Motor neuron (in vitro differentiated cells): ENCODE results near the gene LRRC71. TPM values are rescaled to one million over a fixed set of nuclear protein-coding genes. Genes with fewer than 3 reads are reported as not detected.

Experiments
- ATAC-seq, 8 experiments: fragments of 200-7000 bp; cut with Tn5 transposase; replicated peaks in 6 of 8; 2 replicates each; pipeline ENCODE4 v1.8.0; 2021; ENCODE audit warnings: mild to moderate bottlenecking in 8 of 8, moderate library complexity in 8 of 8
- H3K27ac ChIP-seq, 2 donors: fragments of 250-450 bp; sonication (Bioruptor Pico); 2 replicates each; pipeline ENCODE4 v1.9.0; 2021; ENCODE audit warnings: antibody characterized with exemption in 2 of 2, mild to moderate bottlenecking in 2 of 2, moderate library complexity in 1 of 2
- H3K4me1 ChIP-seq, 2 donors: fragments of 250-450 bp; sonication (Bioruptor Pico); replicated peaks in 1 of 2; 2 replicates each; pipeline ENCODE4 v1.6.1; 2021; ENCODE audit warnings: antibody characterized with exemption in 2 of 2, mild to moderate bottlenecking in 2 of 2, moderate library complexity in 1 of 2
- H3K4me3 ChIP-seq, 5 donors: fragments of 250-450 bp; sonication (Bioruptor Pico); 2 replicates each; pipeline ENCODE4 v1.9.0; 2021; ENCODE audit warnings: antibody characterized with exemption in 5 of 5, mild to moderate bottlenecking in 5 of 5, moderate library complexity in 4 of 5
- WGBS, 10 experiments: fragments of 450-650 bp; shearing (Covaris generic); methylation state at CpG; one replicate each; pipeline ENCODE4 v1.0.0; 2022; 5-methylcytosine and 5-hydroxymethylcytosine counted together
- in situ Hi-C, 9 experiments: fragments of 400-800 bp; cut with MboI; loops; one replicate each; pipeline ENCODE4 v1.15.0; 2021; ENCODE audit warnings: low sequenced_read_pairs in 9 of 9, low pct_unique_long_range_greater_than_20kb in 2 of 9; ENCODE audit not compliant: unreplicated experiment in 9 of 9
- total RNA-seq, 8 experiments: library from RNA; unstranded; fragments of 300-600 nt; gene quantifications; 2 replicates each; pipeline versions ENCODE4 v1.2.3 to v1.2.4, GENCODE V29; 2022

LRRC71 gene
- total RNA-seq, 8 experiments from 2014 or later, result 0.83 to 2.3 (median 1.3) TPM; not detected in 1

- no peak overlapping the region for H3K27ac ChIP-seq
- in situ Hi-C loops, result no loop called here
- WGBS, 10 experiments, result 69 to 100% (median 81%) methylated on average over 1 to 7 of the region's 7 CpGs; no CpG with 5 or more reads in 4 of the 10 experiments
- H3K4me1 ChIP-seq, result no peaks in the 10 kb centered on the region
- no peak overlapping the region for H3K4me3 ChIP-seq
- no peak for ATAC-seq
These were observed 18.4 kb downstream of the LRRC71 start for GRCh38 chr1:156938813-156939212.

DNA sequence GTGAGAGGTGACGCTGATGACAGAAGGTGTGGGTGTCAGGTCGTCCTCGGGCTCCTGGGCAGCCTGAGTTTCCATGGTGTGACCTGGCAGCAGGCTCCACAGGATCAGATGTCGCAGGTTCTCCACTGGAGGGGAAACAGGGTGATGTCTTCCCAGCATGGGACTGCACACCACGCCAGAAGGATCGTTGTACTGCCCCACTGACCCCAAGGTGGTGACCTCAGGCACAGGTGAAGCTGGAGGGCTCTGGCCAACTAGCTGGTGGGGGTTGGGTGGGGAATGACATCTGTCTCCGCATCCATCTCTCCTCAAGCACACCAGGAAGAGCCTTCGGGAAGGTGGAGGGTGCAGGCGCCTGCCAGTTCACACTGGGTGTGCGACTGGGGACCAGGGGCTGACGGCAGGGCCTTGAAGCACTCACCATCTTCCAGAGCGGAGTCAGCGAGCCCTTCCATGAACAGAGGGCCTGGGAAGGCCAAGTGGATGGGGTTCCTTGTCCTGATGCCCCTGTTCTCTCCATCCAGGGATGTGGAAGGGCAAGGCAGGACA lies 19.4 kb downstream of the LRRC71 start:
- ATAC-seq, result no peak
- 90 to 97% (median 96%) methylated on average over 2 to 11 of the region's 13 CpGs; no CpG with 5 or more reads in 6 of the 10 experiments for WGBS, 10 experiments
- in situ Hi-C loops, result no loop called here
- Histone ChIP-seq H3K4me1 (no peaks in the 10 kb centered on the region), H3K4me3 (no peak overlapping the region), H3K27ac (no peak overlapping the region)

- Histone ChIP-seq H3K4me1 (no peaks in the 10 kb centered on the region), H3K27ac (no peak overlapping the region), H3K4me3 (no peak overlapping the region)
- 80 to 88% methylated on average over 4 of the region's 10 CpGs; no CpG with 5 or more reads in 8 of the 10 experiments for WGBS, 10 experiments
- ATAC-seq, result no peak
- in situ Hi-C loops, result no loop called here
These were observed 21.2 kb downstream of the LRRC71 start for GRCh38 chr1:156941675-156942074.

DNA sequence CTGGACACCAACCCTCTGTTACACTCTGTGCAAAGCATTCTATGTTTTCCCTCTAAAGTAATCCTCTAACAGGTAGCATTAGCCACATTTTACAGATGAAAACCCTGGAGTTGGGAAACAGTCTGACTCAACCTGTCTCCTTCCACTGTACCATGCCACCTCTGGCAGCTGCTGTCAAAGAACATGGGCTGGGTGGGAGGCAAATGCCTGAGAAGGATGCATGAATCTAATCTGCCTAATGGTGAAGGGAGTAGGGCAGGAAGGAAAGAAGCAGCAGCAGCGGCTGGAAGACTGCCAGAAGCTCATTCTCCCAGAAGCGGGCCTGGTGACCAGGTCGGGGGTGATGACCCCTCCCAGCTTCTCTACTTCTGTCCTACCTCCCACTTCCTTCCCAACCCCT lies 21.7 kb downstream of the LRRC71 start:
- no peak overlapping the region for H3K4me3 ChIP-seq
- H3K4me1 ChIP-seq, result no peaks in the 10 kb centered on the region
- H3K27ac ChIP-seq, result no peak overlapping the region
- no peak for ATAC-seq
- in situ Hi-C loops, result no loop called here
- WGBS, 10 experiments, result 81 to 100% (median 89%) methylated on average over 1 to 3 of the region's 3 CpGs; no CpG with 5 or more reads in 4 of the 10 experiments

- in situ Hi-C loops, result no loop called here
- no peaks in the 10 kb centered on the region for H3K4me1 ChIP-seq
- WGBS, 10 experiments, result 92 to 100% (median 100%) methylated on average over 1 to 7 of the region's 7 CpGs; no CpG with 5 or more reads in 4 of the 10 experiments
These were observed 22.1 kb downstream of the LRRC71 start for GRCh38 chr1:156942576-156942975.

GRCh38 chr1:156943756-156944155 lies 23.3 kb downstream of the LRRC71 start:
- Histone ChIP-seq H3K4me3 (no peak overlapping the region), H3K4me1 (no peaks in the 10 kb centered on the region), H3K27ac (no peak overlapping the region)
- 80 to 93% methylated on average over 1 to 2 of the region's 3 CpGs; no CpG with 5 or more reads in 8 of the 10 experiments for WGBS, 10 experiments
- in situ Hi-C loops, result no loop called here
- ATAC-seq, result no peak

More at GRCh38 chr1:156942576-156942975, 22.1 kb downstream of the LRRC71 start:
- H3K4me3 ChIP-seq, result no peak overlapping the region
- no peak for ATAC-seq
- H3K27ac ChIP-seq, result no peak overlapping the region

DNA sequence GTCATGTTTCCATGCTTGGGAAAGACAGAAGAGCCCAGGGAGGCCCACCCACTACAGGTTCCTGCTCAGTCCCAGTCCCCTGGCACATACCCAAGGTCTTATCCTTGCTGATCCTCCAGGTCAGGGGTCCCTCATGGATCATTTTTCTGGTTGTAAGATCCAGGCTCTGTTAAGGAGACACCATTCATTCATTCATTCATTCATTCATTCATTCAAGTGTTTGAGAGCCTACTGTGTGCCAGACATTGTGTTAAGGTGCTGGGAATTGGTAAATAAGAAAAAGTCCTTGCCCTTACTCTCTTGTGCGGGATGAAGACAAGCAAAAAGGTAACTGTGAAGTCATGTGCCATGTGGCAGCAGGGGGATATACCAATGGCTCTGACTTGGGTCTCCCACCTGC lies 23.8 kb downstream of the LRRC71 start:
- ATAC-seq, result no peak
- in situ Hi-C loops, result no loop called here
- Histone ChIP-seq H3K4me1 (no peaks in the 10 kb centered on the region), H3K27ac (no peak overlapping the region), H3K4me3 (no peak overlapping the region)
- WGBS, 10 experiments, result 90 to 100% (median 100%) methylated on average over 1 of the region's 1 CpG; no CpG with 5 or more reads in 3 of the 10 experiments

GRCh38 chr1:156944848-156945247 lies 24.4 kb downstream of the LRRC71 start:
- no peak for ATAC-seq
- in situ Hi-C loops, result no loop called here
- H3K4me3 ChIP-seq, result no peak overlapping the region
- 95 to 100% (median 98%) methylated on average over 3 to 8 of the region's 8 CpGs; no CpG with 5 or more reads in 7 of the 10 experiments for WGBS, 10 experiments
- H3K4me1 ChIP-seq, result no peaks in the 10 kb centered on the region
- H3K27ac ChIP-seq, result no peak overlapping the region

DNA sequence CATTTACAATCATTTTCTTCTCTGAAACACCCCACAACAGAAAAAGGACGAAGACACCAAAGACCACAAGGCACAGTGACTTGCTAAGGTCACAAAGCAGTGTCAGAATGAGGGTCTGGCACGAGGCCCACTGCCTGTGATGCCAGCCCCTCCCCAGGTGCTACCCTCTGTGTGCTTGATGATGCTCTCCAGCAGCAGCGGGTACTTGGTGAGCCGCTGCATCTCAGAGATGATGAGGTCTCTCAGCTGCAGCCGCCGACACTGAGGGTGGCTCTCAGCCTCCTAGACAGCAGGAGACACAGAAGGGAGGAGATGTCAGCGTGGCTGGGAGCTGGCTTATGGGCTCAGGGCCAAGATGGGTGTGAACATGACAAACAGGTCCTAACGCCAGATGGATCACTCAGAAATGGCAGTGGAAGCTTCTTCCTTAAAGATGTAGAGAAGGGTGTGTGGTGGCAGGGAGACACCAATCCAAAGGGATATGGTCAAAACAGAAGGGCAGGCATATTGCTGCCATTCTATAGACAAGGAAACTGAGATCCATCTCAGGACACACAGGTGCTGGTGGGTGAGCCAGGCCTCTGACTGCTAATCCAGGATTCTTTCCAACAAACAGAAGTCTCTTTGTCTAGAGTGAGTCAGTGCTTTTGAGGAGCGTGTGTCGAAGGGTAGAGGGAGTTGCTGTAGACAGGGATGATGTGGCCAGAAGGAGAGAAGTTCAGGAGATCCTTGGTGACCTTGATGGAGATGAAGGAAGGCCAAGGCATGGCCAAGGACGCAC lies 25.6 kb downstream of the LRRC71 start:
- peak in 3 of 8 experiments; percentile 18 to 98 (median 93) for ATAC-seq
- in situ Hi-C loops, result no loop called here
- no peak overlapping the region for H3K27ac ChIP-seq
- no peaks in the 10 kb centered on the region for H3K4me1 ChIP-seq
- 67 to 96% (median 89%) methylated on average over 3 to 10 of the region's 11 CpGs; no CpG with 5 or more reads in 2 of the 10 experiments for WGBS, 10 experiments
- no peak overlapping the region for H3K4me3 ChIP-seq

DNA sequence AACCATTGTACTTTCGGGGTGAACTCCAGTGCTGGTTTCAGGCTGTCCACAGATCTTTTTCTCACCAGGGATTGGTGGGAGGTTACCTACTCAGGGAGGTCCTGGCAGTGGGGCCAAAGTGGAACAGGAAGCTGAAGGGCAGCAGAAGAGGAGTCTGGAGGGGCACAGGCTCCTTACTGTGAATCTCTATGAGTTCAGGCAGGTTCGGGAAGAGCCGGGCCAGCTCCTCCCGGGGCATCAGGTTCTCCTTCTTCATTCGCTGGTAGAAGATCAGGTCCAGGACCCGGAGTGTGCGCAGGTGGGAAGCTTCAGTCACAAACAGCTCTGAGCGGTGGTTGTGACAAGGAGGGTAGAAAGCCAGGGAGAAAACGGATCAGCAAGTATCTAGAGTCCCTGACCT lies 26.7 kb downstream of the LRRC71 start:
- H3K27ac ChIP-seq, result no peak overlapping the region
- in situ Hi-C loops, result no loop called here
- no peaks in the 10 kb centered on the region for H3K4me1 ChIP-seq
- 80 to 100% (median 97%) methylated on average over 1 to 8 of the region's 9 CpGs; no CpG with 5 or more reads in 2 of the 10 experiments for WGBS, 10 experiments
- no peak overlapping the region for H3K4me3 ChIP-seq
- no peak for ATAC-seq

GRCh38 chr1:156947818-156948525 lies 27.5 kb downstream of the LRRC71 start:
- Histone ChIP-seq H3K4me1 (no peaks in the 10 kb centered on the region), H3K4me3 (no peak overlapping the region), H3K27ac (no peak overlapping the region)
- in situ Hi-C loops, result no loop called here
- WGBS, 10 experiments, result 87 to 100% (median 98%) methylated on average over 3 to 13 of the region's 17 CpGs; no CpG with 5 or more reads in 4 of the 10 experiments
- ATAC-seq, result no peak

- no peaks in the 10 kb centered on the region for H3K4me1 ChIP-seq
- no peak overlapping the region for H3K27ac ChIP-seq
- ATAC-seq, result peak in 1 of 8 experiments; percentile 23
- in situ Hi-C loops, result no loop called here
- 67 to 93% (median 76%) methylated on average over 1 to 4 of the region's 4 CpGs; no CpG with 5 or more reads in 5 of the 10 experiments for WGBS, 10 experiments
- no peak overlapping the region for H3K4me3 ChIP-seq
These were observed 28.3 kb downstream of the LRRC71 start for GRCh38 chr1:156948708-156949107.

GRCh38 chr1:156949127-156949526 lies 28.7 kb downstream of the LRRC71 start:
- Histone ChIP-seq H3K27ac (no peak overlapping the region), H3K4me3 (no peak overlapping the region), H3K4me1 (no peaks in the 10 kb centered on the region)
- WGBS, 10 experiments, result 80 to 94% (median 87%) methylated on average over 1 to 5 of the region's 5 CpGs; no CpG with 5 or more reads in 2 of the 10 experiments
- in situ Hi-C loops, result no loop called here
- no peak for ATAC-seq
